Naive thymus-derived CD4-positive, alpha-beta T cell (primary cell): ENCODE measurements around the gene NUP188. TPM values are rescaled to one million over a fixed set of nuclear protein-coding genes. Genes with fewer than 3 reads are reported as not detected.

ENCODE experiments used
- ATAC-seq: fragments of 150-1000 bp; cut with Tn5 transposase; 2 replicates; pipeline ENCODE4 v1.10.0; 2021; ENCODE audit warnings: mild to moderate bottlenecking, moderate library complexity
- CTCF ChIA-PET: fragments of 350-600 bp; sonication (Branson Sonifier 250); formaldehyde crosslinking; loops from one replicate; lab custom pipeline; 2021; ENCODE audit warnings: antibody characterized with exemption; lab: Charles Lee
- POLR2A ChIA-PET: fragments of 350-600 bp; sonication (Branson Sonifier 250); formaldehyde crosslinking; loops from one replicate; lab custom pipeline; 2021; ENCODE audit warnings: antibody characterized with exemption, inconsistent platforms; lab: Charles Lee
- DNase-seq, 9 donors: peaks; one replicate each; pipeline versions ENCODE4 v3.0.0 to v3.0.0-alpha.2; 2020 to 2022; ENCODE audit warnings: mixed read lengths in 1 of 9
- H3K27ac ChIP-seq: one replicate; pipeline ENCODE4 v1.7.0; 2013; ENCODE audit warnings: mild to moderate bottlenecking, low read depth, low read length, moderate library complexity
- H3K27me3 ChIP-seq, 2 donors: one replicate each; pipeline ENCODE4 v1.7.0; 2013; ENCODE audit warnings: low read length in 2 of 2, mild to moderate bottlenecking in 2 of 2, moderate library complexity in 2 of 2; ENCODE audit not compliant: control insufficient read depth in 2 of 2, insufficient read depth in 2 of 2
- H3K36me3 ChIP-seq, 3 experiments: 1 replicate in 2 of 3; 2 replicates in 1 of 3; pipeline ENCODE4 v1.7.0; 2013; ENCODE audit warnings: low read length in 3 of 3, mild to moderate bottlenecking in 3 of 3, moderate library complexity in 1 of 3; ENCODE audit not compliant: insufficient read depth in 3 of 3, control insufficient read depth in 2 of 3
- H3K4me1 ChIP-seq, 2 donors: one replicate each; pipeline ENCODE4 v1.7.0; 2013; ENCODE audit warnings: low read length in 2 of 2, mild to moderate bottlenecking in 2 of 2, moderate library complexity in 1 of 2; ENCODE audit not compliant: control insufficient read depth in 2 of 2, insufficient read depth in 2 of 2
- H3K4me3 ChIP-seq: 2 replicates; pipeline ENCODE4 v1.7.0; 2013; ENCODE audit warnings: mild to moderate bottlenecking, low read length
- H3K9me3 ChIP-seq, 3 experiments: 1 replicate in 2 of 3; 2 replicates in 1 of 3; pipeline ENCODE4 v1.7.0; 2013; ENCODE audit warnings: low read length in 3 of 3; ENCODE audit not compliant: control insufficient read depth in 2 of 3
- H3K27ac Mint-ChIP-seq, 9 donors: one replicate each; pipeline ENCODE4 v1.8.0; 2020 to 2022; ENCODE audit warnings: mixed read lengths in 9 of 9, mild to moderate bottlenecking in 8 of 9, moderate library complexity in 5 of 9, inconsistent platforms in 2 of 9
- H3K27me3 Mint-ChIP-seq, 5 donors: one replicate each; pipeline ENCODE4 v1.8.0; 2021 to 2022; ENCODE audit warnings: mixed read lengths in 5 of 5, mild to moderate bottlenecking in 1 of 5
- H3K36me3 Mint-ChIP-seq, 5 donors: one replicate each; pipeline ENCODE4 v1.8.0; 2020 to 2022; ENCODE audit warnings: mixed read lengths in 5 of 5, mild to moderate bottlenecking in 3 of 5, inconsistent platforms in 1 of 5
- H3K4me1 Mint-ChIP-seq, 7 donors: one replicate each; pipeline ENCODE4 v1.8.0; 2020 to 2022; ENCODE audit warnings: mixed read lengths in 7 of 7, mild to moderate bottlenecking in 3 of 7, inconsistent platforms in 1 of 7
- H3K4me3 Mint-ChIP-seq, 10 donors: one replicate each; pipeline ENCODE4 v1.8.0; 2020 to 2022; ENCODE audit warnings: mild to moderate bottlenecking in 10 of 10, mixed read lengths in 10 of 10, moderate library complexity in 6 of 10, inconsistent platforms in 2 of 10
- H3K9me3 Mint-ChIP-seq, 11 donors: one replicate each; pipeline ENCODE4 v1.8.0; 2020 to 2022; ENCODE audit warnings: mixed read lengths in 11 of 11, mild to moderate bottlenecking in 4 of 11, inconsistent platforms in 1 of 11, moderate library complexity in 1 of 11
- intact Hi-C, 2 donors: fragments of 100-400 bp; cut with micrococcal nuclease; formaldehyde crosslinking; loops; one replicate each; pipeline ENCODE4 v1.15.1; 2023
- polyA plus RNA-seq, 2 donors: library from polyadenylated mRNA; unstranded; fragments of 300-500 nt; fragmentation: Illumina TruSeq; gene quantifications; one replicate each; pipeline ENCODE4 v1.2.3, GENCODE V29; 2021
- total RNA-seq, 6 experiments: library from RNA in 5 of 6; stranded (reverse) in 5 of 6; gene quantifications; 1 replicate in 5 of 6; 2 replicates in 1 of 6; pipeline ENCODE4 v1.2.3 and lab custom pipeline; 2021 to 2026

The NUP188 gene
- total and polyA plus RNA-seq, 7 experiments from 2014 or later = 24.8 to 98.7 (median 62.1) TPM

DNA sequence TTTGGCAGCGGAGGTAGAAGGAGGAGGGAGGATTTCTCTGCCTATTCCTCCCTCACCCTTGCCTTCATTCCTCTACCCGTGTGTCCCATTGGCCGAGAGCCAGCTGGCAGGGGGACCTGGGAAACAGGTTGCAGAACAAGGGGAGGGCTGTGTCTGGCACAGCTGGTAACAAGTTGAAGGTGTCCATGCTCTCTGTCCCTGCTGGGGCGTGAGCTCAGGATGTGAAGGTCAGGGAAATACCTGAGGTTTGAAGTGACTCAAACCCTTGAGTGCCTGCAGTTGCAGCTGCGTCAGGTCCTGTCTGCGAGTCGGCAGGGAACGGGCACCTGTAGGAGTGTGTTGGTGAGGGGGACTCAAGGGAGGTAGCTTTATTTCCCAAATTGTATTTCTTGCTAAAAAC, 105.1 kb downstream of the NUP188 start:
- Histone ChIP-seq H3K9me3 (no peaks in the 10 kb centered on the region), H3K27me3 (no peaks in the 10 kb centered on the region), H3K4me1 (no peaks in the 10 kb centered on the region), H3K27ac (no peak overlapping the region), H3K4me3 (no peak overlapping the region), H3K36me3 (peaks cover 0 to 53% (median 5%) of the 10 kb centered on the region in 3 experiments)
- POLR2A ChIA-PET = no interaction called here
- peak overlapping the region in 1 of 9 donors; percentile 62 for H3K27ac Mint-ChIP-seq
- no peaks in the 10 kb centered on the region for H3K4me1 Mint-ChIP-seq
- CTCF ChIA-PET = no interaction called here
- no peaks in the 10 kb centered on the region for H3K9me3 Mint-ChIP-seq
- intact Hi-C loops = no loop called here
- no peak for DNase-seq
- no peaks in the 10 kb centered on the region for H3K27me3 Mint-ChIP-seq
- no peak for ATAC-seq
- H3K4me3 Mint-ChIP-seq = no peak overlapping the region
- H3K36me3 Mint-ChIP-seq = peaks cover 0 to 21% (median 4%) of the 10 kb centered on the region in 5 donors

DNA sequence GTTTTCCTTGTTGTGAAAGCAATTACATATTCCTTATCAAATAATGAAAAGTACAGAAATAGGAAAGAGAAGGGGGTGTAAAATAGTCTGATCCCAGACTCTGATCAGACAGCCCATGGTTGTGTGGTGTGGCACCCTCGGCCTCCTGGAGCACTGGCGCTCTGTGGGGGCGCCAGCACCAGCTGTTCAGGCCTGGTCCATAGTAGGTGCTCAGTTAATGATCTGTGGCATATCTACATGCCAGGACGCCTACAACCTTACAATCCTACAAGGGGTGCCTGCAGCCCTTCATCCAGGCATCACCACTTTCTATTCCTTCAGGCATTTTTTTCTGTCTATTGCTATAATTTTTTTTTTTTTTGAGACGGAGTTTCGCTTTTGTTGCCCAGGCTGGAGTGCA, 105.5 kb downstream of the NUP188 start:
- peaks cover 0 to 49% (median 5%) of the 10 kb centered on the region in 3 experiments for H3K36me3 ChIP-seq
- no peaks in the 10 kb centered on the region for H3K4me1 ChIP-seq
- H3K27me3 Mint-ChIP-seq = no peaks in the 10 kb centered on the region
- no peaks in the 10 kb centered on the region for H3K27me3 ChIP-seq
- H3K27ac Mint-ChIP-seq = no peak overlapping the region
- H3K9me3 Mint-ChIP-seq = no peaks in the 10 kb centered on the region
- H3K27ac ChIP-seq = no peak overlapping the region
- no peak overlapping the region for H3K4me3 ChIP-seq
- no peaks in the 10 kb centered on the region for H3K4me1 Mint-ChIP-seq
- DNase-seq (no peak), ATAC-seq (no peak)
- intact Hi-C loops = no loop called here
- H3K4me3 Mint-ChIP-seq = no peak overlapping the region
- ChIA-PET CTCF (no interaction called here), POLR2A (no interaction called here)
- H3K36me3 Mint-ChIP-seq = peaks cover 0 to 24% (median 4%) of the 10 kb centered on the region in 5 donors
- H3K9me3 ChIP-seq = no peaks in the 10 kb centered on the region

DNA sequence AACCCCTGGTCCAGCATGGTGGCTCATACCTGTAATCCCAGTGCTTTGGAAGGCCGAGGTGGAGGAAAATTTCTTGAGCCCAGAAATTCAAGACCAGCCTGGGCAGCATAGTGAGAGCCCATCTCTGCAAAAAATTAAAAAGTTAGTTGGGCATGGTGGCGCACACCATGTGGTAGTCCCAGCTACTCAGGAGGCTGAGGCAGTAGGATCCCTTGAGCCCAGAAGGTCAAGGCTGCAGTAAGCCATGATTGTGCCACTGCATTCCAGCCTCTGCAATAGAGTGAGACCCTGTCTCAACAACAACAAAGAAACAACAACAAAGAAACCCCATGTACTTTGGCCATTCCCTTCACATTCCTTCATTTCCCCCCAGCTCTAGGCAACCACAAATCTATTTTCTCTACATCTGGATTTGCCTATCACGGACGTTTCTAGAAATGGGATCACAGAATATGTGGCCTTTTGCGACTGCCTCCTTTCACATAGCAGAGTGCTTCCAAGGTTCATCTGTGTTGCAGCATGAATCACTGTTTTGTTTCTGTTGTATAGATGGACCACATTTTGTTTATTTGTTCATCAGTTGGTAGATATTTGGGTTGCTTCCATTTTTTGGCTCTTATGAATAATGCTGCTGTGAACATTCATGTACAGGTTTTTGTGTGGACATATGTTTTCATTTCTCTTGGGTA, 106.8 kb downstream of the NUP188 start:
- DNase-seq (no peak), ATAC-seq (no peak)
- no peaks in the 10 kb centered on the region for H3K27me3 ChIP-seq
- no peaks in the 10 kb centered on the region for H3K9me3 ChIP-seq
- H3K9me3 Mint-ChIP-seq = no peaks in the 10 kb centered on the region
- no peaks in the 10 kb centered on the region for H3K4me1 Mint-ChIP-seq
- intact Hi-C loops = no loop called here
- H3K4me3 ChIP-seq = no peak overlapping the region
- POLR2A ChIA-PET = no interaction called here
- peak overlapping the region in 1 of 9 donors; percentile 31 for H3K27ac Mint-ChIP-seq
- CTCF ChIA-PET = no interaction called here
- H3K27me3 Mint-ChIP-seq = no peaks in the 10 kb centered on the region
- H3K4me3 Mint-ChIP-seq = no peak overlapping the region
- peaks cover 0 to 23% (median 4%) of the 10 kb centered on the region in 5 donors for H3K36me3 Mint-ChIP-seq
- peaks cover 0 to 43% (median 0%) of the 10 kb centered on the region in 3 experiments for H3K36me3 ChIP-seq
- H3K27ac ChIP-seq = no peak overlapping the region
- H3K4me1 ChIP-seq = no peaks in the 10 kb centered on the region

Other genes with a start within 250 kb of the NUP188 start
- 10 to 100 TPM in 1 of 5 experiments, 1 to 10 TPM in 4; 1.1 to 11.7 (median 1.6) TPM for gene PKN3, start 245.2 kb upstream of the NUP188 start, total RNA-seq
- gene PKN3, start 245.2 kb upstream of the NUP188 start, polyA plus RNA-seq = 1 to 10 TPM in 1 of 2 donors, under 1 TPM in 1; 0.93 to 1.1 TPM
- 10 to 100 TPM; 21.2 to 70.3 (median 25.7) TPM for gene ZDHHC12, start 223.6 kb upstream of the NUP188 start, total RNA-seq
- gene ZDHHC12, start 223.6 kb upstream of the NUP188 start, polyA plus RNA-seq = 10 to 100 TPM; 63.2 to 74.2 TPM
- gene ZER1, start 175.8 kb upstream of the NUP188 start, total RNA-seq = 10 to 100 TPM; 22.7 to 51.2 (median 34.7) TPM
- 10 to 100 TPM; 37.6 to 57.7 TPM for gene ZER1, start 175.8 kb upstream of the NUP188 start, polyA plus RNA-seq
- gene TBC1D13, start 160.4 kb upstream of the NUP188 start, total RNA-seq = 10 to 100 TPM; 21.0 to 35.2 (median 24.9) TPM
- 10 to 100 TPM; 18.6 to 43.5 TPM for gene TBC1D13, start 160.4 kb upstream of the NUP188 start, polyA plus RNA-seq
- gene ENDOG, start 129.2 kb upstream of the NUP188 start, total RNA-seq = 10 to 100 TPM in 4 of 5 experiments, 1 to 10 TPM in 1; 9.4 to 18.3 (median 14.7) TPM
- gene ENDOG, start 129.2 kb upstream of the NUP188 start, polyA plus RNA-seq = 10 to 100 TPM; 17.0 to 36.7 TPM
- gene SPOUT1, start 117.9 kb upstream of the NUP188 start, total RNA-seq = 10 to 100 TPM; 38.9 to 83.6 (median 65.2) TPM
- 10 to 100 TPM; 32.1 to 42.0 TPM for gene SPOUT1, start 117.9 kb upstream of the NUP188 start, polyA plus RNA-seq
- gene KYAT1, start 65.7 kb upstream of the NUP188 start, total RNA-seq = 10 to 100 TPM in 4 of 5 experiments, 1 to 10 TPM in 1; 7.2 to 18.2 (median 14.8) TPM
- gene KYAT1, start 65.7 kb upstream of the NUP188 start, polyA plus RNA-seq = 10 to 100 TPM in 1 of 2 donors, 1 to 10 TPM in 1; 9.8 to 14.2 TPM
- 10 to 100 TPM; 31.3 to 48.8 (median 34.5) TPM for gene LRRC8A, start 65.6 kb upstream of the NUP188 start, total RNA-seq
- gene LRRC8A, start 65.6 kb upstream of the NUP188 start, polyA plus RNA-seq = 10 to 100 TPM; 24.2 to 54.0 TPM
- 1 to 10 TPM; 1.1 to 3.2 (median 3.1) TPM for gene PHYHD1, start 26.7 kb upstream of the NUP188 start, total RNA-seq
- 1 to 10 TPM; 3.0 to 5.1 TPM for gene PHYHD1, start 26.7 kb upstream of the NUP188 start, polyA plus RNA-seq
- gene DOLK, start 96 bp upstream of the NUP188 start, total RNA-seq = 10 to 100 TPM in 2 of 5 experiments, 1 to 10 TPM in 3; 6.0 to 12.8 (median 9.5) TPM
- gene DOLK, start 96 bp upstream of the NUP188 start, polyA plus RNA-seq = 10 to 100 TPM in 1 of 2 donors, 1 to 10 TPM in 1; 7.6 to 10.5 TPM
- gene SH3GLB2, start 80.6 kb downstream of the NUP188 start, total RNA-seq = 100 to 1,000 TPM in 2 of 5 experiments, 10 to 100 TPM in 3; 76.3 to 106 (median 86.2) TPM
- 10 to 100 TPM; 22.5 to 31.7 TPM for gene SH3GLB2, start 80.6 kb downstream of the NUP188 start, polyA plus RNA-seq
- gene MIGA2, start 88.9 kb downstream of the NUP188 start, total RNA-seq = 10 to 100 TPM; 50.0 to 73.4 (median 60.7) TPM
- gene MIGA2, start 88.9 kb downstream of the NUP188 start, polyA plus RNA-seq = 10 to 100 TPM in 1 of 2 donors, 1 to 10 TPM in 1; 7.1 to 15.2 TPM
- 10 to 100 TPM in 3 of 5 experiments, 1 to 10 TPM in 2; 5.7 to 17.1 (median 11.9) TPM for gene DOLPP1, start 133.4 kb downstream of the NUP188 start, total RNA-seq
- gene DOLPP1, start 133.4 kb downstream of the NUP188 start, polyA plus RNA-seq = 10 to 100 TPM; 10.5 to 12.3 TPM
- 10 to 100 TPM in 4 of 5 experiments, 1 to 10 TPM in 1; 7.2 to 15.6 (median 11.4) TPM for gene CRAT, start 163.1 kb downstream of the NUP188 start, total RNA-seq
- 10 to 100 TPM; 10.7 to 20.1 TPM for gene CRAT, start 163.1 kb downstream of the NUP188 start, polyA plus RNA-seq
- 100 to 1,000 TPM in 1 of 5 experiments, 10 to 100 TPM in 4; 45.0 to 110 (median 52.3) TPM for gene PTPA, start 163.7 kb downstream of the NUP188 start, total RNA-seq
- 10 to 100 TPM; 12.6 to 13.8 TPM for gene PTPA, start 163.7 kb downstream of the NUP188 start, polyA plus RNA-seq
- 1 to 10 TPM; 3.4 to 6.8 (median 3.8) TPM for gene IER5L, start 230.6 kb downstream of the NUP188 start, total RNA-seq
- gene IER5L, start 230.6 kb downstream of the NUP188 start, polyA plus RNA-seq = under 1 TPM in 1 of 2 donors, not detected in 1; 0.08 TPM